OCI-LY7 (cell line): ENCODE data around the gene ZNF714. TPM values are rescaled to one million over a fixed set of nuclear protein-coding genes. Genes with fewer than 3 reads are reported as not detected.

Experiments used
- BruUV-seq: library from RNA; stranded (reverse); fragments of 400-500 nt; replicated peaks from 2 replicates; lab custom pipeline; 2021; lab: Mats Ljungman, UMichigan
- CTCF ChIA-PET: fragments of 300-600 bp; sonication (Branson Sonifier 250); formaldehyde crosslinking; loops from one replicate; lab custom pipeline; 2022; ENCODE audit warnings: antibody characterized with exemption; ENCODE audit not compliant: unreplicated experiment; lab: Charles Lee
- POLR2A ChIA-PET: fragments of 300-600 bp; sonication (Branson Sonifier 250); formaldehyde crosslinking; loops from one replicate; lab custom pipeline; 2022; ENCODE audit warnings: antibody characterized with exemption; lab: Charles Lee
- DNase-seq: peaks from one replicate; pipeline ENCODE4 v3.0.0-alpha.2; 2015; ENCODE audit warnings: low spot score
- H2AFZ ChIP-seq: fragments of 200-600 bp; sonication (generic), shearing (Covaris generic); 2 replicates; pipeline ENCODE4 v1.6.1; 2014; ENCODE audit warnings: mild to moderate bottlenecking, antibody characterized with exemption, low read length, moderate library complexity
- H3K27ac ChIP-seq: fragments of 200-600 bp; sonication (generic); 2 replicates; pipeline ENCODE4 v1.5.1; 2014; ENCODE audit warnings: mixed run types, low read depth, mild to moderate bottlenecking, moderate library complexity, low read length, inconsistent platforms; ENCODE audit not compliant: poor library complexity, severe bottlenecking
- H3K36me3 ChIP-seq: fragments of 200-600 bp; sonication (generic); 2 replicates; pipeline ENCODE4 v1.6.1; 2014; ENCODE audit warnings: mild to moderate bottlenecking, antibody characterized with exemption, low read length, moderate library complexity, mixed read lengths; ENCODE audit not compliant: insufficient read depth
- H3K4me1 ChIP-seq: fragments of 200-600 bp; sonication (generic); 2 replicates; pipeline ENCODE4 v1.5.1; 2014; ENCODE audit warnings: mild to moderate bottlenecking, low read length; ENCODE audit not compliant: insufficient read depth, poor library complexity, severe bottlenecking
- H3K4me2 ChIP-seq: fragments of 200-600 bp; sonication (generic); 2 replicates; pipeline ENCODE4 v1.6.1; 2014; ENCODE audit warnings: mild to moderate bottlenecking, low read length
- H3K4me3 ChIP-seq: fragments of 200-600 bp; sonication (generic); 2 replicates; pipeline ENCODE4 v1.5.1; 2014; ENCODE audit warnings: mild to moderate bottlenecking, low read depth, low read length; ENCODE audit not compliant: poor library complexity, severe bottlenecking
- H3K79me2 ChIP-seq: fragments of 200-600 bp; sonication (generic); 2 replicates; pipeline ENCODE4 v1.6.1; 2016; ENCODE audit warnings: low read depth, mild to moderate bottlenecking, low read length, moderate library complexity, mixed read lengths; ENCODE audit not compliant: insufficient read depth
- H3K9me2 ChIP-seq: fragments of 200-600 bp; sonication (generic); 2 replicates; pipeline ENCODE4 v1.6.1; 2016; ENCODE audit warnings: mild to moderate bottlenecking, low read length, mixed read lengths; ENCODE audit not compliant: insufficient read depth
- H3K9me3 ChIP-seq: fragments of 200-600 bp; sonication (generic); 2 replicates; pipeline ENCODE4 v1.6.1; 2014; ENCODE audit warnings: mild to moderate bottlenecking, mixed run types, low read length, mixed read lengths
- H4K20me1 ChIP-seq: fragments of 200-600 bp; sonication (generic); 2 replicates; pipeline ENCODE4 v1.6.1; 2014; ENCODE audit warnings: mild to moderate bottlenecking, antibody characterized with exemption, low read length, moderate library complexity, mixed read lengths; ENCODE audit not compliant: insufficient read depth
- EZH2phosphoT487 ChIP-seq: fragments of 200-600 bp; sonication (generic); IDR thresholded peaks from 2 replicates; pipeline ENCODE4 v1.6.1; 2018; ENCODE audit warnings: low read depth, borderline replicate concordance, mild to moderate bottlenecking, mixed run types, antibody characterized with exemption, low read length, moderate library complexity, mixed read lengths
- intact Hi-C: fragments of 100-400 bp; cut with micrococcal nuclease; formaldehyde crosslinking; loops from one replicate; pipeline ENCODE4 v1.10.0; 2022; ENCODE audit not compliant: unreplicated experiment
- total RNA-seq, 2 experiments: library from RNA; depleted of rRNA in 1 of 2; stranded (reverse); fragments of >200 nt in 1 of 2; shearing (Covaris generic) in 1 of 2; gene quantifications; 2 replicates each; pipeline ENCODE4 v1.2.3, GENCODE V29; 2014 to 2022
- TF ChIP-seq, protein P1 (sequence below): fragments of 200-600 bp; sonication (generic); conservative IDR thresholded peaks from 2 replicates; pipeline ENCODE4 v1.5.1; 2014; ENCODE audit warnings: mild to moderate bottlenecking, antibody characterized with exemption, low read length, moderate library complexity, mixed read lengths

ZNF714 gene
- total RNA-seq, 2 experiments from 2014 or later, result 39.6 to 51.7 TPM

DNA sequence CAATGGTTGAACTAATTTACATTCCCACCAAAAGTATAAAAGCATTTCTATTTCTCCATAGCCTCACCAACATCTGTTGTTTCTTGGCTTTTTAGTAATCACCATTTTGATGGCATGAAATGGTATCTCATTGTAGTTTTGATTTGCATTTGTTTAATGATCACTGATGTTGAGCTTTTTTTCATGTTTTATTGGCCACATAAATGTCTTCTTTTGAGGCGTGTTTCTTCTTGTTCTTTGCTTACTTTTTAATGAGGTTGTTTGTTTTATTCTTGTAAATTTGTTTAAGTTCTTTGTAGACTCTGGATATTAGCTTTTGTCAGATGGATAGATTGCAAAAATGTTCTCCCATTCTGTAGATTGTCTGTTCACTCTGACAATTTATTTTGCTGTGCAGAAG lies 28.2 kb downstream of the ZNF714 start:
- no peaks in the 10 kb centered on the region for H3K9me2 ChIP-seq
- H3K4me3 ChIP-seq, result no peak overlapping the region
- POLR2A ChIA-PET, result no interaction called here
- no peak overlapping the region for H3K4me2 ChIP-seq
- no peak overlapping the region for H2AFZ ChIP-seq
- DNase-seq, result no peak
- TF ChIP-seq EZH2phosphoT487, result no peak
- TF ChIP-seq, protein P1, sequence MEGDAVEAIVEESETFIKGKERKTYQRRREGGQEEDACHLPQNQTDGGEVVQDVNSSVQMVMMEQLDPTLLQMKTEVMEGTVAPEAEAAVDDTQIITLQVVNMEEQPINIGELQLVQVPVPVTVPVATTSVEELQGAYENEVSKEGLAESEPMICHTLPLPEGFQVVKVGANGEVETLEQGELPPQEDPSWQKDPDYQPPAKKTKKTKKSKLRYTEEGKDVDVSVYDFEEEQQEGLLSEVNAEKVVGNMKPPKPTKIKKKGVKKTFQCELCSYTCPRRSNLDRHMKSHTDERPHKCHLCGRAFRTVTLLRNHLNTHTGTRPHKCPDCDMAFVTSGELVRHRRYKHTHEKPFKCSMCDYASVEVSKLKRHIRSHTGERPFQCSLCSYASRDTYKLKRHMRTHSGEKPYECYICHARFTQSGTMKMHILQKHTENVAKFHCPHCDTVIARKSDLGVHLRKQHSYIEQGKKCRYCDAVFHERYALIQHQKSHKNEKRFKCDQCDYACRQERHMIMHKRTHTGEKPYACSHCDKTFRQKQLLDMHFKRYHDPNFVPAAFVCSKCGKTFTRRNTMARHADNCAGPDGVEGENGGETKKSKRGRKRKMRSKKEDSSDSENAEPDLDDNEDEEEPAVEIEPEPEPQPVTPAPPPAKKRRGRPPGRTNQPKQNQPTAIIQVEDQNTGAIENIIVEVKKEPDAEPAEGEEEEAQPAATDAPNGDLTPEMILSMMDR, result no peak
- no TSS peak for BruUV-seq
- H3K36me3 ChIP-seq, result peaks cover 87% of the 10 kb centered on the region
- peaks cover 8% of the 10 kb centered on the region; the same call in 1 of the 2 replicates for H3K79me2 ChIP-seq
- H3K9me3 ChIP-seq, result peaks cover 19% of the 10 kb centered on the region; the same call in 1 of the 2 replicates
- CTCF ChIA-PET, result no interaction called here
- H3K27ac ChIP-seq, result no peak overlapping the region
- no peaks in the 10 kb centered on the region for H3K4me1 ChIP-seq
- H4K20me1 ChIP-seq, result no peaks in the 10 kb centered on the region
- intact Hi-C loops, result no loop called here

DNA sequence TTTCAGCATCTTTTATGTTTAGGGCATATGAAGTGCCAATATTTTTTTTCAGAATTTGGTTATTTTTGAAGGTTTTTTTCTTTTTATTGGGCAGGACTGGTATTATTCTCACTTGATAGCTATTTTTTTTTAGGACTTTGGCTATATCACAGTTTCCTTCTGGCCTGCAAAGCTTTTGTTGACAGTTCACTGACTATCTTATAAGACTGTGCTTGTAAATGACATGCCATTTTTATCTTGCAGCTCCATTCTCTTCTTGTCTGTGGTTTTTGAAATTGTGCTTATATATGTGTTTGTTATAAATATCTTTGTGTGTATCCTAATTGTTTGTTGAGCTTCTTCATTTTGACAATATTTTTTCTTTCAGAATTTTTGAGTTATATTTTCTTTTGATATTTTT lies 33.4 kb downstream of the ZNF714 start:
- Histone ChIP-seq H3K9me3 (peaks cover 32% of the 10 kb centered on the region; the same call in 1 of the 2 replicates), H3K9me2 (no peaks in the 10 kb centered on the region), H3K4me2 (no peak overlapping the region), H3K27ac (no peak overlapping the region), H3K79me2 (peaks cover 8% of the 10 kb centered on the region; the same call in 1 of the 2 replicates), H2AFZ (no peak overlapping the region), H3K36me3 (peaks cover 90% of the 10 kb centered on the region), H3K4me3 (no peak overlapping the region), H4K20me1 (no peaks in the 10 kb centered on the region), H3K4me1 (no peaks in the 10 kb centered on the region)
- POLR2A ChIA-PET, result no interaction called here
- no peak for DNase-seq
- intact Hi-C loops, result no loop called here
- CTCF ChIA-PET, result no interaction called here
- TF ChIP-seq, protein P1, result no peak
- TF ChIP-seq EZH2phosphoT487, result no peak
- BruUV-seq, result no TSS peak

DNA sequence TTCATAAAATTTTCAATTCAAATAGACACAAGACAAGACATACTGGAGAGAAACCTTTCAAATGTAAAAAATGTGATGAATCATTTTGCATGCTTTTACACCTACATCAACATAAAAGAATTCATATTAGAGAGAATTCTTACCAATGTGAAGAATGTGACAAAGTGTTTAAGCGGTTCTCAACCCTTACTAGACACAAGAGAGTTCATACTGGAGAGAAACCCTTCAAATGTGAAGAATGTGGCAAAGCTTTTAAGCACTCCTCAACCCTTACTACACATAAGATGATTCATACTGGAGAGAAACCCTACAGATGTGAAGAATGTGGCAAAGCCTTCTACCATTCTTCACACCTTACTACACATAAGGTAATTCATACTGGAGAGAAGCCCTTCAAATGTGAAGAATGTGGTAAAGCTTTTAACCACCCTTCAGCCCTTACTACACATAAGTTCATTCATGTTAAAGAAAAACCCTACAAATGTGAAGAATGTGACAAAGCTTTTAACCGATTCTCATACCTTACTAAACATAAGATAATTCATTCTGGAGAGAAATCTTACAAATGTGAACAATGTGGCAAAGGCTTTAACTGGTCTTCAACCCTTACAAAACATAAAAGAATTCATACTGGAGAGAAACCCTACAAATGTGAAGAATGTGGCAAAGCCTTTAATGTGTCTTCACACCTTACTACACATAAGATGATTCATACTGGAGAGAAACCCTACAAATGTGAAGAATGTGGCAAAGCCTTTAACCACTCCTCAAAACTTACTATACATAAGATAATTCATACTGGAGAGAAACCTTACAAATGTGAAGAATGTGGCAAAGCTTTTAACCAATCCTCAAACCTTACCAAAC lies 35.3 kb downstream of the ZNF714 start:
- peaks cover 92% of the 10 kb centered on the region for H3K36me3 ChIP-seq
- intact Hi-C loops, result no loop called here

More for the DNA sequence above, 35.3 kb downstream of the ZNF714 start:
- H3K4me1 ChIP-seq, result no peaks in the 10 kb centered on the region
- no peak overlapping the region for H3K4me2 ChIP-seq
- H3K4me3 ChIP-seq, result no peak overlapping the region
- H3K9me2 ChIP-seq, result no peaks in the 10 kb centered on the region
- ChIA-PET POLR2A (interaction anchor here (0.7 kb wide), 1 partner anchor 412 kb away, joined by 3 read pairs; no protein-coding TSS in a partner anchor), CTCF (no interaction called here)
- H3K27ac ChIP-seq, result no peak overlapping the region
- no peak overlapping the region for H2AFZ ChIP-seq
- H4K20me1 ChIP-seq, result no peaks in the 10 kb centered on the region
- H3K9me3 ChIP-seq, result peaks cover 27% of the 10 kb centered on the region; the same call in 1 of the 2 replicates
- DNase-seq, result no peak
- BruUV-seq, result no TSS peak
- TF ChIP-seq, protein P1, result no peak
- no peak for TF ChIP-seq EZH2phosphoT487
- H3K79me2 ChIP-seq, result peaks cover 1% of the 10 kb centered on the region; the same call in 1 of the 2 replicates
